CD4-positive, alpha-beta T cell treated with Interleukin-21 for 1 hour (primary cell): ENCODE results near the gene GALNT13.

Source experiments
- DNase-seq: peaks from one replicate; pipeline ENCODE4 v3.0.0-alpha.2; 2020

GALNT13 gene

GRCh38 chr2:154495455-154495868 is 623.7 kb downstream of the GALNT13 start:
- no peak for DNase-seq

GRCh38 chr2:154497019-154497418 is 625.3 kb downstream of the GALNT13 start:
- DNase-seq, result no peak
